ENCODE data around the gene DNAH9. TPM values are rescaled to one million over a fixed set of nuclear protein-coding genes. Genes with fewer than 3 reads are reported as not detected.

Gene DNAH9
- total RNA-seq, 1 donor from 2014 or later, result not detected

DNA sequence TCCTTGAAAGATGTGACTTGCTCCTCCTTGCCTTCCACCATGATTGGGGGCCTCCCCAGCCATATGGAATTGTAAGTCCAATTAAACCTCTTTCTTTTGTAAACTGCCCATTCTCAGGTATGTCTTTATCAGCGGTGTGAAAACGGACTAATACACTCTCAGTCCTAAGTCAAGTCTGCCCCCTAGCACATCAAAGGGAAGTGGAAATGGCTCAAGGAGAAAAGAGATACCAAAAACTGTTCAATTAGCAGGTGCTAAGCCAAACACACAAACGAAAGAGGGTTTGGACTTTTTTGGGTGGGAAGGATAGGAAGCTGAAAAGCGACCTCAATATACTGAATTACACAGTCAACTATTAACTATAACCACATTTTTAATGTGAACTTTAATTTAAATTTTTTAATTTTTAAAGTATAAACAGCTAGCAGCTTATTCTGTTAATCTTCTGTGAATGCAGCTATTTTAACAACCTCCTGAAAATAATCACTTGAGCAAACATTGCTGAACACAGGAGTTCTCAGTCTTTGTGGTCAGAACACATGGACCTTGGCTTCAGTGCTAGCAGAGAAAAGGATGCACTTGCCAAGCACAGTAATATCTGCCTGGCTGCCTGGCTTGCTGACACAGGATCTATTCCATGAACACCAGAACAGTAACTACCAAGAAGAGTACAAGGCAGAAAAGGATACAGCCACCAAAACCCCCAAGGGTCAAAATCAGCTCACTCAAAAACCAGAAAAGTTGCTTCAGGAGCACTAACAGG lies 388.1 kb downstream of the DNAH9 start:
- DNase-seq, result no peak

DNA sequence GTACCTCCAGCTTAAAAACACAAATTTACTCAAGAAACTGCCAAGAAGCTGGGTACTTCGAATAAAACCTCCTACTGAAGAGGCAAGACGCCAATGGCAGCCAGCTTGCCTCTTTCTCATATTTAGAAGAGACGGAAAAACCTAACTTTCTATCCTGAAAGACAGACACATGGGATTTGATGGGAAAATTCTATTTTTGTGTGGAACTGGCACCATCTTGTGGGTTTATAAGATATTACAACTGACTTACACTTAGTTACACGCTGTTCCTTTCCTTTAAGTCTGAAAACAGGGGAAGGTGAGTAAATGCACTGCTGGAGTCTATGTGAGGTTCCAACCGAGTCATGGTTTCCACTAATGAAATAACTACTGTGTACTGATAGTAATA lies 388.7 kb downstream of the DNAH9 start:
- DNase-seq, result peak; percentile 76

DNA sequence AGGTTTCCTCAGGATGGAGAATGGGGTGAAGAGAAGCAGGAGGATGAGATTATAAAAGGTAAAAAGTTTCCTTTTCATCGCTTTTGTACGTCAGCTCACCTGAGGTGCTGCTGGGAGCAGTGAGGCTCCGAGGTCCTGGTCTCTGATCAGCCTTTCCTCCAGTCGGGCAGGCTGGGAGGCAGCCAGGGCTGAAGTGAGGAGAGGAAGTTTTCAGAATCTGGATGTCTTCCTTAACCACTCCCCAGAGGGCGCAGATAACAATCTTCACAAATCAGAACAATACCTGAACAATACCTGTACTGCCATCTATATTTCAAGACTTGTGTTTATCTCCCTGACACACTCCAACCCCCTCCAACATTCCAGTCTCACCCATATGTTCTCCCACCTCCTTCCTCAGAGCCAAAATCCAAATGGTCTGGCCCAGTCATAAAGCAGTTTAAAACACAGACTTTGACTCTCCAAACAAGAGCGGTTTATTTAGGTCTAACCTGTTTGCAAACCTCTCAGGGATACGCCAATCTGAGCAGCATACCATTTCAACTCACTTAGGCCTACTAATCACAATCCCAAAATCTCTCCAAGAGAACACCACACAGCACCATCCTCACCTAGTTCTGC lies 392.2 kb downstream of the DNAH9 start:
- DNase-seq, result no peak

DNA sequence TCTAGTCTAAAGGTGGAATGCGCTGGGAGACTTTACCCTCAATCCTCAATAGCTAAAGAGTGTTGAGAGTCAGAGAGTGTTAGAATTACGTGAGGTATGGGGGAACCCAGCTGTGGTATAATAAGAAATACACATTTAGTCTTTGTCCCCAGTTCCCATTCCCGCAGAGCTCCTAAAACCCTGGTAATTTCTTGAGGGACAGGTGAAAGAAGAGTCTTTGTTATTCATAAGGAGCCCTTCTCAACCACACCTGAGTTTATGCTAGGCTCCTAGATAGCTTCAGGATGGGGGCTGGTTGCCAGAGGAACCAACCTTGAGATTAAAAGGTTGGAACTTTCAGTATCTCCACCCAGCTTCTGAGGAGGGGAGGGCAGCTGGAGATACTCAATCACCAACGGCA lies 393.2 kb downstream of the DNAH9 start:
- DNase-seq, result no peak

DNA sequence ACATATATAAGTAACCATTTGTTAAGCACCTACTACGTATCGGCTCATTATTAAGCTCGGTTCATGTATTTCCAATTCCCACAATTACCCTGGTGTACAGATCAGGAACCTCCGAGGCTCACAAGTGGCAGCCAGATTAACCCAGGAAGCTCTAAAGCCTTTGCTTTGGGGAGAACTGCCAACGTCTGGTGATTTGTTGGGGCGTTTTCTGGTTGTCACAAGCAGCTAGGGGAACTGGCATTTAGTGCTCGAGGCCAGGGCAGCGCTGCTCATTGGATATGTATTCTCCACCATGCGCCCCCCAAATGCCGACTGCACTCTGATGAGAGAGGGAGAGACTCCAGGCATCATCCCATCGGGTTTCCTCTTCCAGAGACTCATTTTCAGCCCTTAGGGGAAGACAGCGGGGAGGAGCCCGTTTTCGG lies 398.5 kb downstream of the DNAH9 start:
- DNase-seq, result peak; percentile 53

DNA sequence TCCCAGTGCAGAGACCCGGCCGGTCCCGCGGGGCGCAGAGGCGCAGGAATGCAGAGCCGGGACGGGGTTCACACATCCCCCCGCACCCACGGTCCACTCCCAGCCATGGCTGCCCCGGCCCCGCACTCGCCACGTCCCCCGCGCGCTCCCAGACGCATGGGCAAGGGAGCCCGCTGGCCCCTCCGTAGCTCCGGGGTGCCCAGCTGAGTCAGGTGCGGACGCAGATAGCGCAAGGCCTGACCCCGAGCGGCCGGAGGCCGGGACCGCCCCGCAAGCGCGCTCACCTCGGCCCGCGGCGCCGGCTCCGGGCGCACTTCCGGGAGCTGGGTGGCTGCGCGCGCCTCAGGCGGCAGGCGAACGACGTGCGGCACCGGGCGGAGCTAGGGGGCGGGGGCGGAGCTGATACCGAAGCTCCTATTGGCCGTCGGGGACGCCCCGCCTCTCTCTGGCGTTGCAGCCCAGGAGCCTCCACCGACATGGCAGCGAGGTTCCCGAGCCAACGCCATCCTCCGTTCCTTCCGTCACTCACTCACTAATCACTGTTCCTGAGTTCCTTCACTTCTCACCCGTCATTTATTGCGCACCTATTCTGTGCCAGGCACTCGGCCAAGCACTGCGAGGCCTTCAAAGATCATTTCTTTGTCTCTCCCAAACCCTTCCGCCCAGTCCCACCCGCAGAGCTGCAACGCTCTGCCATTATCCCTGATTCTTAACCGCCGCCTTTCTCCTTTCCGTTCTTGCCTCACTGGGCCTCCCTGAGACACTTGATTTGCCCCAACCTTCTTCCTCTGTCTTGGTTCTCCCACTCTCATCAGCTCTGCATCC lies 399.1 kb downstream of the DNAH9 start, which contains the start of gene ZNF18:
Gene ZNF18 (minus strand): TSS at position 329 of the 825 bp plus-strand sequence. CDS start 4,646 bp downstream, outside the sequence.
- peak; percentile 96 for DNase-seq

DNA sequence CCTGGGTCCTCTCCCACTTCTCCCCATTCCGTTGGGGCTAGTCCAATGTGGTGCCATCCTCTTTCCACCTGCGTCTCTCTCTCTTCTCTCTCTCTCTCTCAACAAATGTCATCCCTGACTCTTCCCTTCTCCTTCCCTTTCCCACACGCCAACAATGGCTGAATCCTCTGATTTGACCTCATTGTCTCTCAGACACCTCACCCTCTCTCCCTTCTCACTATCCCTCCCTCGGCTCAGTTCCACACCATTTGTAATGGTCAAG lies 399.6 kb downstream of the DNAH9 start:
- no peak for DNase-seq

DNA sequence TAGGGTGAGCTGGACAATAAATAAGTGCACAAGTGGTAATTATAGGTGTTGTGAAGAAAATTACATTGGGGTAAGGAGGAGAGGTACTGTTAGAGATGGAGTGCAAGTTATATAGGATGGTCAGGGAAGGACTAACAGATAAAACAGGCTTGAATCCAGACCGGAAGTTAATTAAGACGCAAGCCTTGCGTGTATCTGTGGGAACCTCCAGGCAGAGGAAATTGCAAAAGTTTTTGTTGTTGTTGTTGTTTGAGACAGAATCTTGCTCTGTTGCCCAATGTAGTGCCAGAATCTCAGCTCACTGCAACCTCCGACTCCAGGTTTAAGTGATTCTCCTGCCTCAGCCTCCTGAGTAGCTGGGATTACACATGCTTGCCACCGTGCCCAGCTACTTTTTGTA lies 401.4 kb downstream of the DNAH9 start:
- DNase-seq, result no peak

DNA sequence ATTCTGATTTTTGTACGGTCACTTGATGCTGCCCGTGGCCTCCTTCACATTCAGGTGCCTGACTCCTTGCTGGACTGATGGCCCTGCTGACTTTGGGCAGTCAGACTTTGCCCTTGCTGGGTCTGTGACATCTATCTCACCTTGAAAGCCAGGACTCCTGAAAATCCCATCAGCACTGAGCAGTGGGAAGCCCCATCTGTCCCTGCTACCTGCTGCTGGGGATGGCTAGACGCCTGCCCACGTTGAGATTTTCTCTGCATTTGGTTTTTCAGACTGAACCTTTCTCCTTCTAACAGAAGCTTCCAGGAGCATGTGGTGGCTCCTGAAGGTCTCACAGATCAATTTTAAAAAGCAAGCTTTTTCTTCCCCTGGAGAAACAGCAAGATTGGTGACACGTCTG lies 409.2 kb downstream of the DNAH9 start:
- DNase-seq, result no peak
